Measurements from ENCODE around the gene TMEM198.

DNA sequence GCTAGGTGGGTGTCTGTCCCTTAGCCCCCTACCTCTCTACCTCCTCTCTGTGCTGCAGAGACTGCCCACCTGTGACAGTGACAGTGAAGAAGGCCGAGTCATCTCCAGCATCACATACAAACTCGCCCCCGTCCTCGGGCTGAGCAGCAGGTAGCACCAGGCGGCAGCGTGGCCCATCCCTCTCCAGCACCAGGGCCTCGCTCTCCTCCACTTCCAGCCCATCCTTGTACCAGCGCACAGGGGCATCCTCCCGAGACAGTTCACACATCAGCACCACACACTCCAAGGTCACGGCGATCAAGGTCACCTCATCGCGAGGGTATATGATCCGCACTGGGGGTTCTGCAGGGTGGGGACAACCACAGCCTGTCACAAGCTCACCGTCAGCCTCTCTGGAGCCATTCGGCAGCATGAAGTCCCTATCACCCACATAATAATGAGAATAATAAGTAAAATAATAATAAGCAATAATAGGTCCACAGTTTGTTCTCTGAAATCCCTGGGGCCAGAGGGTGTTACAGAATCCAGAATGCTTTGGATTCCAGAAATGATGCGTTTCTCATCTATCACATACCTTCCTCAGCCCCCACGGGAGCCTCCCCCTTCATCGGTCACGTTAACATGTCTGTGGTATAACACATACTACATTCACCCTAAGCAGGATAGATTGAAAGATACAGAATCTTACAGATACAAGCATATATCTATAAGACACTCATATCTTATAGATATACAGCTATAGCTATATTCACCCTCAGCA, 15.5 kb downstream of the TMEM198 start:
- TF ChIP-seq, protein P1, sequence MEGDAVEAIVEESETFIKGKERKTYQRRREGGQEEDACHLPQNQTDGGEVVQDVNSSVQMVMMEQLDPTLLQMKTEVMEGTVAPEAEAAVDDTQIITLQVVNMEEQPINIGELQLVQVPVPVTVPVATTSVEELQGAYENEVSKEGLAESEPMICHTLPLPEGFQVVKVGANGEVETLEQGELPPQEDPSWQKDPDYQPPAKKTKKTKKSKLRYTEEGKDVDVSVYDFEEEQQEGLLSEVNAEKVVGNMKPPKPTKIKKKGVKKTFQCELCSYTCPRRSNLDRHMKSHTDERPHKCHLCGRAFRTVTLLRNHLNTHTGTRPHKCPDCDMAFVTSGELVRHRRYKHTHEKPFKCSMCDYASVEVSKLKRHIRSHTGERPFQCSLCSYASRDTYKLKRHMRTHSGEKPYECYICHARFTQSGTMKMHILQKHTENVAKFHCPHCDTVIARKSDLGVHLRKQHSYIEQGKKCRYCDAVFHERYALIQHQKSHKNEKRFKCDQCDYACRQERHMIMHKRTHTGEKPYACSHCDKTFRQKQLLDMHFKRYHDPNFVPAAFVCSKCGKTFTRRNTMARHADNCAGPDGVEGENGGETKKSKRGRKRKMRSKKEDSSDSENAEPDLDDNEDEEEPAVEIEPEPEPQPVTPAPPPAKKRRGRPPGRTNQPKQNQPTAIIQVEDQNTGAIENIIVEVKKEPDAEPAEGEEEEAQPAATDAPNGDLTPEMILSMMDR (conservative IDR thresholded peaks at IDR 0.05; ENCODE audit: low read depth, low read length), result no peak
- TF ChIP-seq EZH2 (IDR thresholded peaks at IDR 0.05; ENCODE audit: low read length, unreplicated experiment), result no peak

Measured in PC-3 (cell line).